ENCODE data around the gene KRTAP10-8.

DNA sequence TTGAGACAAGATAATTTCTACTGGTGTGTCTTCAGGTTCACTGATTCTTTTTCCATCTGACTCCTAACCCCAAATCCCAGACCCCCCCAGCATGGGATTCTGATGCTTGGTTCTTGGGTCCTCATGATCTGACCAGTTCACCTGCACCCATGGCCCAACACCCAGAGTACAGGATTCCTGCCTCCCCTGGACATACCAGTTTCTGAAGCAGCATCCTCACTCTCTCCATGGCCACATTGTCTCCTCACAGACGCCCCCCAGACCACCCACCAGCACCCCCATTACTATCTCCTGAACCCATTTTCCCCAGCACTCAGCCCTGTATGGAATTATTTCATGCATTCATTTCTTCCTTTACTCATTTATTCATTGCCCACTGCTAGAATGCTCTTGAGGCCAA is 45.0 kb downstream of the KRTAP10-8 start:
- TF ChIP-seq, protein P1, sequence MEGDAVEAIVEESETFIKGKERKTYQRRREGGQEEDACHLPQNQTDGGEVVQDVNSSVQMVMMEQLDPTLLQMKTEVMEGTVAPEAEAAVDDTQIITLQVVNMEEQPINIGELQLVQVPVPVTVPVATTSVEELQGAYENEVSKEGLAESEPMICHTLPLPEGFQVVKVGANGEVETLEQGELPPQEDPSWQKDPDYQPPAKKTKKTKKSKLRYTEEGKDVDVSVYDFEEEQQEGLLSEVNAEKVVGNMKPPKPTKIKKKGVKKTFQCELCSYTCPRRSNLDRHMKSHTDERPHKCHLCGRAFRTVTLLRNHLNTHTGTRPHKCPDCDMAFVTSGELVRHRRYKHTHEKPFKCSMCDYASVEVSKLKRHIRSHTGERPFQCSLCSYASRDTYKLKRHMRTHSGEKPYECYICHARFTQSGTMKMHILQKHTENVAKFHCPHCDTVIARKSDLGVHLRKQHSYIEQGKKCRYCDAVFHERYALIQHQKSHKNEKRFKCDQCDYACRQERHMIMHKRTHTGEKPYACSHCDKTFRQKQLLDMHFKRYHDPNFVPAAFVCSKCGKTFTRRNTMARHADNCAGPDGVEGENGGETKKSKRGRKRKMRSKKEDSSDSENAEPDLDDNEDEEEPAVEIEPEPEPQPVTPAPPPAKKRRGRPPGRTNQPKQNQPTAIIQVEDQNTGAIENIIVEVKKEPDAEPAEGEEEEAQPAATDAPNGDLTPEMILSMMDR (IDR thresholded peaks at IDR 0.05): no peak
- no peak for TF ChIP-seq ZFX (IDR thresholded peaks at IDR 0.05; ENCODE audit: borderline replicate concordance)

Data from 22Rv1 (cell line).